NT2/D1 (cell line): ENCODE results near the gene DARS2.
"Not testable (repeated sequence)": the region's sequence is repeated elsewhere in the genome, so short reads cannot be mapped to it uniquely, and the experiment has no call there.

Source experiments
- DNase-seq: peaks from one replicate; pipeline ENCODE4 v3.0.0-alpha.2; 2011; ENCODE audit warnings: low read depth, low spot score
- H3K27me3 ChIP-seq: 2 replicates; pipeline ENCODE4 v1.6.0; 2011; ENCODE audit warnings: mild to moderate bottlenecking; ENCODE audit not compliant: insufficient read length, insufficient read depth
- H3K36me3 ChIP-seq: 2 replicates; pipeline ENCODE4 v1.6.1; 2011; ENCODE audit warnings: mild to moderate bottlenecking, low read length, mixed read lengths; ENCODE audit not compliant: insufficient read depth, insufficient read length
- H3K4me1 ChIP-seq: 2 replicates; pipeline ENCODE4 v1.5.1; 2011; ENCODE audit not compliant: insufficient read depth, insufficient read length
- H3K4me3 ChIP-seq: 2 replicates; pipeline ENCODE4 v1.5.1; 2011; ENCODE audit warnings: low read depth; ENCODE audit not compliant: insufficient read length
- H3K9ac ChIP-seq: 2 replicates; pipeline ENCODE4 v1.6.0; 2011; ENCODE audit warnings: low read depth; ENCODE audit not compliant: insufficient read length
- H3K9me3 ChIP-seq: 2 replicates; pipeline ENCODE4 v1.5.1; 2011; ENCODE audit warnings: mild to moderate bottlenecking, low read length; ENCODE audit not compliant: insufficient read depth
- SUZ12 ChIP-seq: IDR thresholded peaks from 2 replicates; pipeline ENCODE4 v1.6.1; 2011; ENCODE audit not compliant: insufficient read length, insufficient read depth; ENCODE audit errors: extremely low read depth
- YY1 ChIP-seq: IDR thresholded peaks from 2 replicates; pipeline ENCODE4 v1.6.1; 2011; ENCODE audit not compliant: insufficient read length, insufficient read depth
- ZNF274 ChIP-seq: IDR thresholded peaks from 2 replicates; pipeline ENCODE4 v1.6.1; 2011; ENCODE audit warnings: mild to moderate bottlenecking, low read depth, low read length

The DARS2 gene, protein sequence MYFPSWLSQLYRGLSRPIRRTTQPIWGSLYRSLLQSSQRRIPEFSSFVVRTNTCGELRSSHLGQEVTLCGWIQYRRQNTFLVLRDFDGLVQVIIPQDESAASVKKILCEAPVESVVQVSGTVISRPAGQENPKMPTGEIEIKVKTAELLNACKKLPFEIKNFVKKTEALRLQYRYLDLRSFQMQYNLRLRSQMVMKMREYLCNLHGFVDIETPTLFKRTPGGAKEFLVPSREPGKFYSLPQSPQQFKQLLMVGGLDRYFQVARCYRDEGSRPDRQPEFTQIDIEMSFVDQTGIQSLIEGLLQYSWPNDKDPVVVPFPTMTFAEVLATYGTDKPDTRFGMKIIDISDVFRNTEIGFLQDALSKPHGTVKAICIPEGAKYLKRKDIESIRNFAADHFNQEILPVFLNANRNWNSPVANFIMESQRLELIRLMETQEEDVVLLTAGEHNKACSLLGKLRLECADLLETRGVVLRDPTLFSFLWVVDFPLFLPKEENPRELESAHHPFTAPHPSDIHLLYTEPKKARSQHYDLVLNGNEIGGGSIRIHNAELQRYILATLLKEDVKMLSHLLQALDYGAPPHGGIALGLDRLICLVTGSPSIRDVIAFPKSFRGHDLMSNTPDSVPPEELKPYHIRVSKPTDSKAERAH

DNA sequence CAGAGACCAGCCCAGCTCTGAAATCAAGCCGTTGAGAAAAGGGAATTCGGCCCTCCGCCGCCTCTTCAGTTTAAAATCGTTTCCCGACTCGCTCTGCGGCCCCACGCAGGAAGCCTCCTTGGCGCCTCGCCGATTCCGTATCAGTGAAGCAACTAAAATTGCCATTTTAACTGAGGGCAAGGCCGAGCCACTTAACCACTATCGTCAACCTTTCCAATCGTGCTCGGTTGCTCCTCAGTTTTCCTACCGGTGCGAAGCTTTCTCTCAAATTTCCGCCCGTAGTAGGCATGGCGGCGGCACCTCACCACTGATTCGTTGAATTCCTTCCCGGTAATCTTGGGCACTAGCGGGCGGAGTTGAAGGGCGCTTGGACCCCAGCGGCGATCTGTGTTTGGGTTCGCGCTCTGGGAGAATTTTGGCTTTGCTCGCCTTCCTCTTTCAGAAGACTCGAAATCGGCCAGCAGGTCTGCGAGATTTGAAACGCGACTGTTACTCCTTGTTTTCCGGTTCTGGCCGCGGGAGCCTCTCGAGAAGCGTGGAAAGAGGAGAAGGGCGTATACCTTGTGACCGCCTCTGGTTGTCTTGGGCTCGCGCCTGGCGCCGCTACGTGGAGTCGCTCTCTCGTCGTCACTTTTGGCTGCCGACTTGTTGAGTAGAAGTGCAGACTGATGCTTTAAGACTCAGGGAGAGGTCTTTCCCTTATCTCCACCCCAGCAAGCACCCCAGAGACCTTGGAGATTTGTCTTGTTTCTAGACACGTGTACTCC, at the start of gene DARS2, which contains the start of gene CENPL:
DARS2 (plus strand) TSS at position 359 of the 767 bp plus-strand sequence. CDS start 557 bp downstream, outside the sequence.
CENPL (minus strand) TSS at position 569 of the 767 bp plus-strand sequence. CDS start 13,584 bp downstream, outside the sequence.
- no peaks in the 10 kb centered on the region for H3K9me3 ChIP-seq
- peak within 1 kb of the TSS; percentile 97 for H3K9ac ChIP-seq
- H3K27me3 ChIP-seq, result no peaks in the 10 kb centered on the region
- TF ChIP-seq YY1, result peak; percentile 99
- no peak for TF ChIP-seq ZNF274
- TF ChIP-seq SUZ12, result no peak
- peak within 1 kb of the TSS; percentile 96 for H3K4me3 ChIP-seq
- peaks cover 48% of the 10 kb centered on the region for H3K36me3 ChIP-seq
- peak; percentile 98 for DNase-seq
- no peaks in the 10 kb centered on the region for H3K4me1 ChIP-seq

DNA sequence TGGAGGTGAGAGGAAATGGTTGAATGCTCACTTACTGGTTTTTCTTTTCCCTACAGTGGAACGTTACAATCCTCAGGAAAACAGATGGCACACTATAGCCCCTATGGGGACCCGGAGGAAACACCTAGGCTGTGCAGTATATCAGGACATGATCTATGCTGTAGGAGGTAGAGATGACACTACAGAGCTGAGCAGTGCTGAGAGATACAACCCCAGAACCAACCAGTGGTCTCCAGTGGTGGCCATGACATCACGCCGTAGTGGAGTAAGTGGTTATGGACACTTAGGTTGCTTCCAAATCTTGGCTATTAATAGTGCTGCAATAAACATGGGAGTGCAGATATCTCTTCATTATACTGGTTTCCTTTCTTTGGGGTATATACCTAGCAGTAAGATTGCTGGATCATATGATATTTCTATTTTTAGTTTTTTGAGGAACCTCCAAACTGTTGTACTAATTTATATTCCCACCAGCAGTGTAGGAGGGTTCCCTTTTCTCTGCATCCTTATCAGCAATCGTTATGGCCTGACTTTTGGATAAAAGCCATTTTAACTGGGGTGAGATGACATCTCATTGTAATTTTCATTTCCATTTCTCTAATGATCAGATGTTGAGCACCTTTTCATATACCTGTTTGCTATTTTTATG, 48.8 kb upstream of the DARS2 start:
- no peaks in the 10 kb centered on the region for H3K4me1 ChIP-seq
- H3K27me3 ChIP-seq, result no peaks in the 10 kb centered on the region
- H3K9me3 ChIP-seq, result no peaks in the 10 kb centered on the region
- DNase-seq, result no peak
- TF ChIP-seq SUZ12, result no peak
- TF ChIP-seq YY1, result no peak
- no peak for TF ChIP-seq ZNF274
- no peak overlapping the region for H3K4me3 ChIP-seq
- no peak overlapping the region for H3K9ac ChIP-seq
- H3K36me3 ChIP-seq, result peaks cover 25% of the 10 kb centered on the region

DNA sequence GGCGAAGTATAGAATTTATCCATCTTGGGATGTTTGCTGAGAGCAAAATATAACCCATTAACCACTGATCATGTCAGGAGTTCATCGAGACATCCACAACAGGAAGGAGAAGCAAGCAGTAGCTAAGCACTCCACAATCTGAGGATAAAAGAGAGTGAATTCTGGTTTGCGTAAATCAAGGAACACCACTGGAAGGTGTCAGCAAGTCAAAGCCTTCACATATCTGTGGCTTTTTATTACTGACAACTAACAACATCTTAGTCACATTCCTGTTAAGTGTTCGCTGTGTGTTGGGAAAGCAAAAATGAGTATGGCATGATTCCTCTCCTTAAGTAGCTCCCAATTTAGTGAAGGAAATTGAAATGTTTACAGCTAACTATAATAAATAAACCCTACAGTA, 44.5 kb upstream of the DARS2 start:
- Histone ChIP-seq H3K9me3 (no peaks in the 10 kb centered on the region), H3K27me3 (no peaks in the 10 kb centered on the region), H3K4me1 (no peaks in the 10 kb centered on the region), H3K36me3 (peaks cover 59% of the 10 kb centered on the region), H3K9ac (no peak overlapping the region), H3K4me3 (no peak overlapping the region)
- TF ChIP-seq SUZ12 (no peak), YY1 (no peak), ZNF274 (no peak)
- no peak for DNase-seq

DNA sequence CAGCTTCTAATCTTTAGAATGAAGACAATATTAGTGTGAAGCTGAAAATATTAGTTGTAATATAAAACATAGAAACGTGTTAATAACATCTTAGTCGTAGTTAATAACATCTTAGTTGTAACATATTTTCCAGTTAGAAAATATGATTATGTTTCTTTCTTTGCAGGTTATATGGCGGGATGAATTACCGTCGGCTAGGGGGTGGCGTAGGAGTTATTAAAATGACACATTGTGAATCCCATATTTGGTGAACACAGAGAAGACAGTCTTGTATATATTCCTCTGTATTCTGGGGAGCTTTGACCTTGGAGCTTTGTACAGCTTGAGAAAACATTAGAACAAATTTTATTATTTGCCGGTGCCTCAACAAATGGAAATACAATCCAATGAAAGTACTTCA, 39.5 kb upstream of the DARS2 start:
- Histone ChIP-seq H3K9me3 (no peaks in the 10 kb centered on the region), H3K36me3 (peaks cover 62% of the 10 kb centered on the region), H3K4me1 (no peaks in the 10 kb centered on the region), H3K27me3 (no peaks in the 10 kb centered on the region), H3K9ac (no peak overlapping the region), H3K4me3 (no peak overlapping the region)
- no peak for DNase-seq
- no peak for TF ChIP-seq ZNF274
- no peak for TF ChIP-seq YY1
- no peak for TF ChIP-seq SUZ12

DNA sequence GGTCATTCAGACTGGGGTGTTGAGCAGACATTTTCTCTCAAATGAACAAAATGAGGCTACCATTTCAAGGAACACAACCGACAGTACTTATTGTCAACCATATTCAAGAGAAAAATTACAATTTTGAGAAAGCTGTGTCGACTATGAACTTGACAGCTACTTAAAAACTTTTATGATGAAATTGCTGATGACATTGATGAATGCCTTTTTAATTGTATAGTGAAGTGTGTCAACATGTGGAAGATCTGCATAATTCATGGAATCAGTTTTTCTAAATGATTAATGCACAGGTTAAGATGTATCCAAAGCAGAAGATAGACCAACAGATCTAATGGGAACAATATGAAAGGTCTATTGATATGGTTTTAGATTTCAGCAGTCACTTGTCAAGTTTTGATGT, 34.6 kb upstream of the DARS2 start:
- Histone ChIP-seq H3K36me3 (peaks cover 32% of the 10 kb centered on the region), H3K9ac (no peak overlapping the region), H3K4me1 (peaks cover 3% of the 10 kb centered on the region), H3K9me3 (no peaks in the 10 kb centered on the region), H3K4me3 (no peak overlapping the region), H3K27me3 (no peaks in the 10 kb centered on the region)
- no peak for TF ChIP-seq YY1
- no peak for TF ChIP-seq ZNF274
- TF ChIP-seq SUZ12, result no peak
- DNase-seq, result no peak

GRCh38 chr1:173798078-173798477, 26.4 kb upstream of the DARS2 start:
- Histone ChIP-seq H3K36me3 (peaks cover 57% of the 10 kb centered on the region), H3K9ac (no peak overlapping the region), H3K27me3 (no peaks in the 10 kb centered on the region), H3K4me3 (no peak overlapping the region), H3K9me3 (peaks cover 26% of the 10 kb centered on the region), H3K4me1 (no peaks in the 10 kb centered on the region)
- TF ChIP-seq SUZ12 (no peak), YY1 (no peak), ZNF274 (no peak)
- no peak for DNase-seq

DNA sequence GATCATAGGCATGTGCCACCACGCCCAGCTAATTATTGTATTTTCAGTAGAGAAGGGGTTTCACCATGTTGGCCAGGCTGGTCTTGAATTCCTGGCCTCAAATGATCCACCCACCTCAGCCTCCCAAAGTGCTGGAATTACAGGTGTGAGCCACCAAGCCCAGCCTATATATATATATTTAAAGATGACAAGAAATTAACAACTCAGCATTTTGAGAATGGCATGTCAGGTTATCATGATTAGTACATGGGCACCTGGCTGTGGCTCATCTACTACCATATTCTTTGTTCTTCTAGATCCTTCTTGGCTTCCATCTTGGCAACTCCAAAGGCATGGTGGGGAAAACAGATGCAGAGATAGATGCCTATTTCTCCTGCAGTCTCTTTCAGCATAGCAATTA, 24.5 kb upstream of the DARS2 start:
- not testable (repeated sequence) for H3K9ac ChIP-seq, H3K4me1 ChIP-seq, DNase-seq, H3K27me3 ChIP-seq, H3K4me3 ChIP-seq
- Histone ChIP-seq H3K9me3 (peaks cover 26% of the 10 kb centered on the region), H3K36me3 (peaks cover 64% of the 10 kb centered on the region)
